IMR-90 (cell line): ENCODE results near the gene KCTD12. TPM values are rescaled to one million over a fixed set of nuclear protein-coding genes. Genes with fewer than 3 reads are reported as not detected.

Experiments
- ATAC-seq: fragments of 200-7000 bp; cut with Tn5 transposase; 2 replicates; pipeline ENCODE4 v1.9.1; 2020; ENCODE audit warnings: low read depth, mild to moderate bottlenecking, moderate library complexity
- BruUV-seq: library from RNA; stranded (reverse); fragments of 400-500 nt; replicated peaks from 2 replicates; lab custom pipeline; 2021; lab: Mats Ljungman, UMichigan
- CTCF ChIA-PET: fragments of 300-600 bp; formaldehyde crosslinking; extraction: SDS; loops from one replicate; lab custom pipeline; 2021; ENCODE audit warnings: antibody characterized with exemption; lab: Yijun Ruan, JAX
- POLR2A ChIA-PET: fragments of 300-600 bp; sonication (Branson Sonifier 250); formaldehyde crosslinking; loops from one replicate; lab custom pipeline; 2022; ENCODE audit warnings: antibody characterized with exemption; ENCODE audit not compliant: unreplicated experiment; lab: Charles Lee
- DNase-seq: peaks from one replicate; pipeline ENCODE4 v3.0.0; 2013
- H2AFZ ChIP-seq: replicated peaks from 2 replicates; pipeline ENCODE3; 2013; ENCODE audit warnings: low read length, mild to moderate bottlenecking; ENCODE audit not compliant: poor library complexity
- H2AK5ac ChIP-seq: 2 replicates; pipeline ENCODE4 v1.6.1; 2013; ENCODE audit warnings: low read depth, low read length, inconsistent platforms
- H2AK9ac ChIP-seq: replicated peaks from 2 replicates; pipeline ENCODE3; 2013; ENCODE audit warnings: mild to moderate bottlenecking, low read depth, low read length, moderate library complexity; ENCODE audit not compliant: poor library complexity
- H2BK120ac ChIP-seq: 2 replicates; pipeline ENCODE4 v1.6.1; 2013; ENCODE audit warnings: low read depth, low read length, inconsistent platforms
- H2BK15ac ChIP-seq: 3 replicates; pipeline ENCODE4 v1.6.1; 2013; ENCODE audit warnings: low read depth, low read length, inconsistent platforms
- H2BK20ac ChIP-seq: 2 replicates; pipeline ENCODE4 v1.6.1; 2013; ENCODE audit warnings: low read depth, mild to moderate bottlenecking, inconsistent platforms, low read length, moderate library complexity
- H2BK5ac ChIP-seq: 2 replicates; pipeline ENCODE4 v1.6.1; 2013; ENCODE audit warnings: mild to moderate bottlenecking, low read depth, low read length, inconsistent platforms; ENCODE audit not compliant: poor library complexity, severe bottlenecking
- H3K14ac ChIP-seq: replicated peaks from 2 replicates; pipeline ENCODE4 v1.6.1; 2013; ENCODE audit warnings: low read depth, low read length, inconsistent platforms
- H3K18ac ChIP-seq: 2 replicates; pipeline ENCODE4 v1.6.1; 2013; ENCODE audit warnings: low read depth, low read length, control low read depth
- H3K23ac ChIP-seq: 2 replicates; pipeline ENCODE4 v1.6.1; 2013; ENCODE audit warnings: low read depth, low read length, inconsistent platforms
- H3K27ac ChIP-seq: 2 replicates; pipeline ENCODE4 v1.5.1; 2013; ENCODE audit warnings: mild to moderate bottlenecking, control low read depth, low read length; ENCODE audit not compliant: insufficient read depth
- H3K27me3 ChIP-seq: 2 replicates; pipeline ENCODE4 v1.6.1; 2013; ENCODE audit warnings: low read length; ENCODE audit not compliant: control insufficient read depth, insufficient read depth
- H3K36me3 ChIP-seq: 2 replicates; pipeline ENCODE4 v1.6.1; 2013; ENCODE audit warnings: low read length, mixed read lengths; ENCODE audit not compliant: control insufficient read depth, insufficient read depth
- H3K4ac ChIP-seq: 2 replicates; pipeline ENCODE4 v1.6.1; 2013; ENCODE audit warnings: low read depth, low read length, inconsistent platforms
- H3K4me1 ChIP-seq: 2 replicates; pipeline ENCODE4 v1.6.1; 2013; ENCODE audit warnings: low read length, mixed read lengths; ENCODE audit not compliant: control insufficient read depth, insufficient read depth
- H3K4me2 ChIP-seq: 2 replicates; pipeline ENCODE4 v1.6.1; 2013; ENCODE audit warnings: low read depth, mild to moderate bottlenecking, control low read depth, low read length, moderate library complexity
- H3K4me3 ChIP-seq: 2 replicates; pipeline ENCODE4 v1.5.1; 2013; ENCODE audit warnings: low read depth, mild to moderate bottlenecking, control low read depth, low read length, moderate library complexity; ENCODE audit not compliant: insufficient read depth
- H3K56ac ChIP-seq: 2 replicates; pipeline ENCODE4 v1.6.1; 2013; ENCODE audit warnings: low read length, inconsistent platforms; ENCODE audit not compliant: insufficient read depth; ENCODE audit errors: extremely low read depth
- H3K79me1 ChIP-seq, 2 experiments: 2 replicates each; pipeline ENCODE4 v1.6.1; 2013; ENCODE audit warnings: low read length in 2 of 2, inconsistent platforms in 1 of 2, low read depth in 1 of 2
- H3K9ac ChIP-seq: 2 replicates; pipeline ENCODE4 v1.6.1; 2013; ENCODE audit warnings: low read depth, low read length, control low read depth
- H3K9me1 ChIP-seq: 2 replicates; pipeline ENCODE4 v1.6.1; 2013; ENCODE audit warnings: low read length, inconsistent platforms; ENCODE audit not compliant: insufficient read depth
- H3K9me3 ChIP-seq: 2 replicates; pipeline ENCODE4 v1.6.1; 2013; ENCODE audit warnings: low read length; ENCODE audit not compliant: control insufficient read depth, insufficient read depth
- H4K20me1 ChIP-seq: 2 replicates; pipeline ENCODE4 v1.6.1; 2013; ENCODE audit warnings: low read length, inconsistent platforms; ENCODE audit not compliant: insufficient read depth
- H4K5ac ChIP-seq: 2 replicates; pipeline ENCODE4 v1.6.1; 2013; ENCODE audit warnings: mild to moderate bottlenecking, low read depth, low read length, control low read depth
- H4K8ac ChIP-seq, 2 experiments: 2 replicates each; pipeline ENCODE4 v1.6.1; 2013; ENCODE audit warnings: low read depth in 2 of 2, low read length in 2 of 2, control low read depth in 1 of 2, inconsistent platforms in 1 of 2
- H4K91ac ChIP-seq: 2 replicates; pipeline ENCODE4 v1.6.1; 2013; ENCODE audit warnings: low read depth, low read length, inconsistent platforms; ENCODE audit not compliant: insufficient read depth
- BHLHE40 ChIP-seq: fragments of 150-350 bp; IDR thresholded peaks from 2 replicates; pipeline ENCODE4 v1.6.1; 2016; ENCODE audit warnings: mild to moderate bottlenecking, low read depth, low read length
- CEBPB ChIP-seq: IDR thresholded peaks from 2 replicates; pipeline ENCODE4 v1.6.1; 2012; ENCODE audit warnings: low read depth, low read length, improper control_type of control experiment
- CHD1 ChIP-seq: IDR thresholded peaks from 2 replicates; pipeline ENCODE4 v1.6.1; 2012; ENCODE audit warnings: low read depth, low read length, improper control_type of control experiment
- CTCF ChIP-seq: conservative IDR thresholded peaks from 2 replicates; pipeline ENCODE4 v1.5.1; 2012; ENCODE audit warnings: mild to moderate bottlenecking, low read depth, low read length, improper control_type of control experiment
- RAD21 ChIP-seq: IDR thresholded peaks from 2 replicates; pipeline ENCODE4 v1.6.1; 2012; ENCODE audit warnings: low read length, improper control_type of control experiment
- SMC3 ChIP-seq: fragments of 150-350 bp; IDR thresholded peaks from 2 replicates; pipeline ENCODE4 v1.6.1; 2016; ENCODE audit warnings: low read depth, mild to moderate bottlenecking, antibody characterized with exemption, low read length, moderate library complexity
- WGBS, 2 experiments: methylation state at CpG; one replicate each; pipeline versions ENCODE4 v1.1.5 to v1.1.7; 2013; ENCODE audit warnings: missing lambda C conversion rate in 2 of 2; ENCODE audit not compliant: insufficient read length in 1 of 2; ENCODE audit errors: extremely low coverage in 2 of 2; 5-methylcytosine and 5-hydroxymethylcytosine counted together
- dilution Hi-C: fragments of 300-500 bp; cut with HindIII; formaldehyde crosslinking; loops from one replicate; pipeline ENCODE4 v1.14.3; 2018; ENCODE audit warnings: low sequenced_read_pairs; ENCODE audit not compliant: unreplicated experiment
- in situ Hi-C: fragments of 300-500 bp; cut with MboI; formaldehyde crosslinking; loops from 3 replicates; pipeline ENCODE4 v1.14.3; 2019; ENCODE audit warnings: low sequenced_read_pairs, inconsistent platforms, mixed read lengths
- intact Hi-C: fragments of 100-400 bp; cut with micrococcal nuclease; formaldehyde crosslinking; loops from 2 replicates; pipeline ENCODE4 v1.10.0; 2022
- polyA plus RNA-seq, 3 experiments: library from polyadenylated mRNA; depleted of rRNA; stranded (reverse); fragments of >200 nt; gene quantifications; 2 replicates each; pipeline ENCODE4 v1.2.3, GENCODE V29; 2012; ENCODE audit warnings: low replicate concordance in 1 of 3
- total RNA-seq: library from RNA; depleted of rRNA; stranded (reverse); fragments of >200 nt; gene quantifications from 2 replicates; pipeline ENCODE4 v1.2.3, GENCODE V29; 2012

KCTD12 gene
- total and polyA plus RNA-seq, 2 of the 4 experiments (the other 2 are of a cell fraction) = 1.8 to 1.9 TPM

GRCh38 chr13:76903544-76904162 lies 17.4 kb upstream of the KCTD12 start:
- peak; percentile 92 for ATAC-seq

More at GRCh38 chr13:76903544-76904162, 17.4 kb upstream of the KCTD12 start:
- H2BK20ac ChIP-seq = no peak overlapping the region
- no peak overlapping the region for H3K9ac ChIP-seq
- H2AK5ac ChIP-seq = no peak overlapping the region
- WGBS, 2 experiments = no CpG with 5 or more reads among the region's 3 CpGs
- DNase-seq = peak; percentile 80
- H3K4me3 ChIP-seq = no peak overlapping the region
- no peak overlapping the region for H2BK5ac ChIP-seq
- H3K23ac ChIP-seq = no peak overlapping the region
- ChIA-PET POLR2A (interaction anchor here (1.0 kb wide), 1 partner anchor 9 kb away, joined by 3 read pairs; no protein-coding TSS in a partner anchor), CTCF (interaction anchor here (0.5 to 1.5 kb wide), 8 partner anchors 8 to 1033 kb away, joined by 3 to 9 read pairs (median 5); no protein-coding TSS in a partner anchor)
- H3K14ac ChIP-seq = no peak overlapping the region
- TF ChIP-seq RAD21 (peak; percentile 98), SMC3 (peak; percentile 96), CHD1 (no peak), BHLHE40 (no peak), CEBPB (no peak), CTCF (peak; percentile 97)
- H2AFZ ChIP-seq = no peak overlapping the region
- H2BK120ac ChIP-seq = no peak overlapping the region
- no peak overlapping the region for H2AK9ac ChIP-seq
- H4K20me1 ChIP-seq = no peaks in the 10 kb centered on the region
- peaks cover 23% of the 10 kb centered on the region for H3K27me3 ChIP-seq
- no peak overlapping the region for H3K27ac ChIP-seq
- in situ Hi-C loops = loop anchor here (5.0 to 25.0 kb wide), 4 partner anchors 236 to 1216 kb away; no protein-coding TSS in a partner anchor
- BruUV-seq = no TSS peak
- dilution Hi-C loops = no loop called here
- H3K9me3 ChIP-seq = peaks cover 6% of the 10 kb centered on the region; the same call in 1 of the 2 replicates
- intact Hi-C loops = loop anchor here (1.0 to 10.0 kb wide), 9 partner anchors 236 to 1336 kb away; no protein-coding TSS in a partner anchor
- H3K4me2 ChIP-seq = no peak overlapping the region
- H4K91ac ChIP-seq = no peak overlapping the region
- no peak overlapping the region for H3K18ac ChIP-seq
- H3K56ac ChIP-seq = no peak overlapping the region
- no peaks in the 10 kb centered on the region for H3K9me1 ChIP-seq
- H4K8ac ChIP-seq = no peak overlapping the region
- no peak overlapping the region for H2BK15ac ChIP-seq
- no peaks in the 10 kb centered on the region for H3K36me3 ChIP-seq
- H3K4me1 ChIP-seq = no peaks in the 10 kb centered on the region
- no peak overlapping the region for H3K4ac ChIP-seq
- H4K5ac ChIP-seq = no peak overlapping the region
- no peaks in the 10 kb centered on the region for H3K79me1 ChIP-seq
